PFSK-1 (cell line): ENCODE measurements around the gene SKAP2.

ENCODE experiments used
- POLR2AphosphoS5 ChIP-seq: IDR thresholded peaks from 2 replicates; pipeline ENCODE4 v1.6.1; 2012; ENCODE audit warnings: low read depth, mild to moderate bottlenecking, control low read depth, low read length, moderate library complexity
- SIN3A ChIP-seq: IDR thresholded peaks from 2 replicates; pipeline ENCODE4 v1.6.1; 2012; ENCODE audit warnings: mild to moderate bottlenecking, low read length, moderate library complexity, borderline replicate concordance; ENCODE audit not compliant: insufficient read depth
- TAF1 ChIP-seq: IDR thresholded peaks from 2 replicates; pipeline ENCODE4 v1.6.1; 2012; ENCODE audit warnings: low read length, control low read depth, borderline replicate concordance; ENCODE audit not compliant: insufficient read depth
- TF ChIP-seq, protein P1 (sequence below), 2 experiments: IDR thresholded peaks; 2 replicates each; pipeline versions ENCODE4 v1.6.1 to v1.8.0; 2011 to 2012; ENCODE audit warnings: low read depth in 2 of 2, low read length in 2 of 2, control low read depth in 1 of 2, inconsistent platforms in 1 of 2, mild to moderate bottlenecking in 1 of 2, moderate library complexity in 1 of 2; ENCODE audit not compliant: insufficient read depth in 1 of 2

- TF ChIP-seq SIN3A = no peak
- no peak for TF ChIP-seq POLR2AphosphoS5
- no peak for TF ChIP-seq TAF1
- TF ChIP-seq, protein P1, sequence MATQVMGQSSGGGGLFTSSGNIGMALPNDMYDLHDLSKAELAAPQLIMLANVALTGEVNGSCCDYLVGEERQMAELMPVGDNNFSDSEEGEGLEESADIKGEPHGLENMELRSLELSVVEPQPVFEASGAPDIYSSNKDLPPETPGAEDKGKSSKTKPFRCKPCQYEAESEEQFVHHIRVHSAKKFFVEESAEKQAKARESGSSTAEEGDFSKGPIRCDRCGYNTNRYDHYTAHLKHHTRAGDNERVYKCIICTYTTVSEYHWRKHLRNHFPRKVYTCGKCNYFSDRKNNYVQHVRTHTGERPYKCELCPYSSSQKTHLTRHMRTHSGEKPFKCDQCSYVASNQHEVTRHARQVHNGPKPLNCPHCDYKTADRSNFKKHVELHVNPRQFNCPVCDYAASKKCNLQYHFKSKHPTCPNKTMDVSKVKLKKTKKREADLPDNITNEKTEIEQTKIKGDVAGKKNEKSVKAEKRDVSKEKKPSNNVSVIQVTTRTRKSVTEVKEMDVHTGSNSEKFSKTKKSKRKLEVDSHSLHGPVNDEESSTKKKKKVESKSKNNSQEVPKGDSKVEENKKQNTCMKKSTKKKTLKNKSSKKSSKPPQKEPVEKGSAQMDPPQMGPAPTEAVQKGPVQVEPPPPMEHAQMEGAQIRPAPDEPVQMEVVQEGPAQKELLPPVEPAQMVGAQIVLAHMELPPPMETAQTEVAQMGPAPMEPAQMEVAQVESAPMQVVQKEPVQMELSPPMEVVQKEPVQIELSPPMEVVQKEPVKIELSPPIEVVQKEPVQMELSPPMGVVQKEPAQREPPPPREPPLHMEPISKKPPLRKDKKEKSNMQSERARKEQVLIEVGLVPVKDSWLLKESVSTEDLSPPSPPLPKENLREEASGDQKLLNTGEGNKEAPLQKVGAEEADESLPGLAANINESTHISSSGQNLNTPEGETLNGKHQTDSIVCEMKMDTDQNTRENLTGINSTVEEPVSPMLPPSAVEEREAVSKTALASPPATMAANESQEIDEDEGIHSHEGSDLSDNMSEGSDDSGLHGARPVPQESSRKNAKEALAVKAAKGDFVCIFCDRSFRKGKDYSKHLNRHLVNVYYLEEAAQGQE (IDR thresholded peaks at IDR 0.05; ENCODE audit: insufficient read depth in 1 of 2, low read depth in 2 of 2, low read length in 2 of 2) = no peak
Observed at GRCh38 chr7:26639111-26639510, 225.3 kb downstream of the SKAP2 start.
